Type B pancreatic cell (in vitro differentiated cells): ENCODE results near the gene RAB39A. TPM values are rescaled to one million over a fixed set of nuclear protein-coding genes. Genes with fewer than 3 reads are reported as not detected.
A peak's percentile ranks its signal among the peaks of the same experiment; 100 is the strongest.
"Not testable (repeated sequence)": the region's sequence is repeated elsewhere in the genome, so short reads cannot be mapped to it uniquely, and the experiment has no call there.

ENCODE experiments used
- DNase-seq: peaks from one replicate; pipeline ENCODE4 v3.0.0; 2021; ENCODE audit warnings: mixed read lengths; ENCODE audit not compliant: unreplicated experiment; ENCODE audit errors: extremely low spot score
- H3K27ac Mint-ChIP-seq: 2 replicates; pipeline ENCODE4 v1.8.0; 2021; ENCODE audit warnings: mild to moderate bottlenecking, mixed read lengths
- H3K27me3 Mint-ChIP-seq: 2 replicates; pipeline ENCODE4 v1.8.0; 2021; ENCODE audit warnings: mixed read lengths
- H3K36me3 Mint-ChIP-seq: 2 replicates; pipeline ENCODE4 v1.8.0; 2021; ENCODE audit warnings: mixed read lengths
- H3K4me1 Mint-ChIP-seq: one replicate; pipeline ENCODE4 v1.8.0; 2021; ENCODE audit warnings: mixed read lengths; ENCODE audit not compliant: unreplicated experiment
- H3K4me3 Mint-ChIP-seq: 2 replicates; pipeline ENCODE4 v1.8.0; 2021; ENCODE audit warnings: mild to moderate bottlenecking, mixed read lengths
- H3K9me3 Mint-ChIP-seq: 2 replicates; pipeline ENCODE4 v1.8.0; 2021; ENCODE audit warnings: mixed read lengths
- long read RNA-seq: library from polyadenylated mRNA; unstranded; transcript quantifications from one replicate; pipeline ENCODE4 v2.0.0, GENCODE V29; 2020
- total RNA-seq: library from RNA; stranded (reverse); gene quantifications from 2 replicates; pipeline ENCODE4 v1.2.1, GENCODE V29; 2021; ENCODE audit warnings: low replicate concordance
- TF ChIP-seq, protein P1 (sequence below): fragments of 200-600 bp; sonication (generic); conservative IDR thresholded peaks from 2 replicates; pipeline ENCODE4 v1.5.0; 2021; ENCODE audit warnings: antibody characterized with exemption, mild to moderate bottlenecking

The RAB39A gene
- 2.7 and 3.4 TPM in 2 replicates for total RNA-seq
- long read RNA-seq, partial matches to known transcripts: 0 of 2 reads
- long read RNA-seq, other reads (novel, unspliced or antisense): 1 of 2 reads

GRCh38 chr11:107928046-107928766 lies at the start of gene RAB39A:
Gene RAB39A, plus strand, starts transcription at chr11:107928448. Its CDS starts 121 bp downstream, at chr11:107928569.
- Mint-ChIP-seq H3K27ac (peak within 1 kb of the TSS; percentile 72), H3K4me3 (peak within 1 kb of the TSS; percentile 94), H3K4me1 (peaks cover 13% of the 10 kb centered on the region), H3K27me3 (peaks cover 22% of the 10 kb centered on the region), H3K9me3 (no peaks in the 10 kb centered on the region), H3K36me3 (no peaks in the 10 kb centered on the region)
- TF ChIP-seq, protein P1, sequence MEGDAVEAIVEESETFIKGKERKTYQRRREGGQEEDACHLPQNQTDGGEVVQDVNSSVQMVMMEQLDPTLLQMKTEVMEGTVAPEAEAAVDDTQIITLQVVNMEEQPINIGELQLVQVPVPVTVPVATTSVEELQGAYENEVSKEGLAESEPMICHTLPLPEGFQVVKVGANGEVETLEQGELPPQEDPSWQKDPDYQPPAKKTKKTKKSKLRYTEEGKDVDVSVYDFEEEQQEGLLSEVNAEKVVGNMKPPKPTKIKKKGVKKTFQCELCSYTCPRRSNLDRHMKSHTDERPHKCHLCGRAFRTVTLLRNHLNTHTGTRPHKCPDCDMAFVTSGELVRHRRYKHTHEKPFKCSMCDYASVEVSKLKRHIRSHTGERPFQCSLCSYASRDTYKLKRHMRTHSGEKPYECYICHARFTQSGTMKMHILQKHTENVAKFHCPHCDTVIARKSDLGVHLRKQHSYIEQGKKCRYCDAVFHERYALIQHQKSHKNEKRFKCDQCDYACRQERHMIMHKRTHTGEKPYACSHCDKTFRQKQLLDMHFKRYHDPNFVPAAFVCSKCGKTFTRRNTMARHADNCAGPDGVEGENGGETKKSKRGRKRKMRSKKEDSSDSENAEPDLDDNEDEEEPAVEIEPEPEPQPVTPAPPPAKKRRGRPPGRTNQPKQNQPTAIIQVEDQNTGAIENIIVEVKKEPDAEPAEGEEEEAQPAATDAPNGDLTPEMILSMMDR: no peak
- peak; percentile 93 for DNase-seq

- H3K27me3 Mint-ChIP-seq, DNase-seq, H3K9me3 Mint-ChIP-seq, H3K4me3 Mint-ChIP-seq, H3K36me3 Mint-ChIP-seq, H3K4me1 Mint-ChIP-seq, H3K27ac Mint-ChIP-seq: not testable (repeated sequence)
Measured at GRCh38 chr11:107881471-107881870, 46.8 kb upstream of the RAB39A start.

- DNase-seq: no peak
- Mint-ChIP-seq H3K36me3 (no peaks in the 10 kb centered on the region), H3K4me1 (no peaks in the 10 kb centered on the region), H3K27me3 (no peaks in the 10 kb centered on the region), H3K9me3 (peaks cover 3% of the 10 kb centered on the region), H3K27ac (no peak overlapping the region), H3K4me3 (no peak overlapping the region)
- TF ChIP-seq, protein P1: no peak
Measured at GRCh38 chr11:107882095-107882820, 46.0 kb upstream of the RAB39A start.

DNA sequence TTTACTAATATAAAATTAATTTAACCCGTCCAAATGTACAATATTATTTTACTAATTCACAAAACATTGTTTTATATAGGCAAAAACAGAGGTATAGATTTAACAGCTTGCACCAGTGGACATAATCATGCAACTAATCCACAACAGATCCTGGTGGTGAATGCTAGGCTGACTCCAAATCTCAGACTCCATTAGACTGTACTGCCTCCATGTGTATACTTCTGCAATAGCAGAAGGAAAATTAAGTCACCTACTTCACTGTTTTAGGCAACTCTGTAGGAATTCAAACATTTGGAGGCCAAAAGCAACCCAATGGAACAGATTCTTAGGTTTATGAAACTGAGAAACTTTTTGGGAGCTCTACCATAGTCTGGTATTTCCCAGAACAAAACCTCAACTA lies 30.0 kb upstream of the RAB39A start:
- Mint-ChIP-seq H3K27me3 (peaks cover 5% of the 10 kb centered on the region), H3K9me3 (no peaks in the 10 kb centered on the region), H3K4me1 (no peaks in the 10 kb centered on the region), H3K27ac (no peak overlapping the region), H3K4me3 (no peak overlapping the region), H3K36me3 (no peaks in the 10 kb centered on the region)
- TF ChIP-seq, protein P1: peak; percentile 56
- no peak for DNase-seq

DNA sequence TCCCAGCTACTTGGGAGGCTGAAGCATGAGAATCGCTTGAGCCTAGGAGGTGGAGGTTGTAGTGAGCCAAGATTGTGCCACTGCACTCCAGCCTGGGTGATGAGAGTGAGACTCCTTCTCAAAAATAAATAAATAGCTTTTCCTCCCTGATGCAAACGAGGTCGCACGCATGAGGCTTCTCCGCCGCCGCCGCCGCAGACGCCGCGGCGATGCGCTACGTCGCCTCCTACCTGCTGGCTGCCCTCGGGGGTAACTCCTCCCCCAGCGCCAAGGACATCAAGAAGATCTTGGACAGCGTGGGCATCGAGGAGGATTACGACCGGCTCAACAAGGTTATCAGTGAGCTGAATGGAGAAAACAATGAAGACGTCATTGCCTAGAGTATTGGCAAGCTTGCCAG lies 20.0 kb upstream of the RAB39A start:
- Mint-ChIP-seq H3K4me3 (no peak overlapping the region), H3K27me3 (peaks cover 2% of the 10 kb centered on the region), H3K4me1 (no peaks in the 10 kb centered on the region), H3K36me3 (no peaks in the 10 kb centered on the region), H3K9me3 (no peaks in the 10 kb centered on the region), H3K27ac (no peak overlapping the region)
- TF ChIP-seq, protein P1: no peak
- no peak for DNase-seq

DNA sequence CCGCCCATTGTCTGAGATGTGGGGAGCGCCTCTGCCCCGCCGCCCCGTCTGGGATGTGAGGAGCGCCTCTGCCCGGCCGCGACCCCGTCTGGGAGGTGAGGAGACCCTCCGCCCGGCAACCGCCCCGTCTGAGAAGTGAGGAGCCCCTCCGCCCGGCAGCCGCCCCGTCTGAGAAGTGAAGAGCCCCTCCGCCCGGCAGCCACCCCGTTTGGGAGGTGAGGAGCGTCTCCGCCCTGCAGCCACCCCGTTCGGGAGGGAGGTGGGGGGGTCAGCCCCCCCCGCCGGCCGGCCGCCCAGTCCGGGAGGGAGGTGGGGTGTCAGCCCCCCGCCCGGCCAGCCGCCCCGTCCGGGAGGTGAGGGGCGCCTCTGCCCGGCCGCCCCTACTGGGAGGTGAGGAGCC lies 15.8 kb upstream of the RAB39A start:
- not testable (repeated sequence) for H3K9me3 Mint-ChIP-seq, H3K27me3 Mint-ChIP-seq, H3K27ac Mint-ChIP-seq, DNase-seq, H3K36me3 Mint-ChIP-seq, H3K4me3 Mint-ChIP-seq, H3K4me1 Mint-ChIP-seq
